ENCODE measurements around the gene ARHGAP11A. TPM values are rescaled to one million over a fixed set of nuclear protein-coding genes. Genes with fewer than 3 reads are reported as not detected.
"Not testable (repeated sequence)": the region's sequence is repeated elsewhere in the genome, so short reads cannot be mapped to it uniquely, and the experiment has no call there.

Gene ARHGAP11A
- 1.1 and 1.2 TPM in 2 replicates for total RNA-seq

GRCh38 chr15:32615051-32615870 lies at the start of gene ARHGAP11A:
Gene ARHGAP11A, plus strand, starts transcription at chr15:32615504. Its CDS starts 708 bp downstream, at chr15:32616212.
- H3K4me3 ChIP-seq (ENCODE audit: low read depth, low read length), result peak within 1 kb of the TSS; percentile 61
- peak; percentile 81 for DNase-seq (ENCODE audit: low read depth)
- FAIRE-seq; H3K36me3 ChIP-seq (ENCODE audit: control insufficient read depth, insufficient read depth, low read length); H3K27me3 ChIP-seq (ENCODE audit: control insufficient read depth, insufficient read depth, low read length): not testable (repeated sequence)

GRCh38 chr15:32568988-32569387 lies 46.3 kb upstream of the ARHGAP11A start:
- DNase-seq (ENCODE audit: low read depth); H3K27me3 ChIP-seq (ENCODE audit: control insufficient read depth, insufficient read depth, low read length); FAIRE-seq; H3K4me3 ChIP-seq (ENCODE audit: low read depth, low read length); H3K36me3 ChIP-seq (ENCODE audit: control insufficient read depth, insufficient read depth, low read length): not testable (repeated sequence)

- not testable (repeated sequence) for H3K36me3 ChIP-seq (ENCODE audit: control insufficient read depth, insufficient read depth, low read length); H3K4me3 ChIP-seq (ENCODE audit: low read depth, low read length); FAIRE-seq; DNase-seq (ENCODE audit: low read depth); H3K27me3 ChIP-seq (ENCODE audit: control insufficient read depth, insufficient read depth, low read length)
Measured at GRCh38 chr15:32578482-32578881, 36.8 kb upstream of the ARHGAP11A start.

GRCh38 chr15:32585844-32586243 lies 29.5 kb upstream of the ARHGAP11A start:
- peak; percentile 57 for DNase-seq (ENCODE audit: low read depth)
- not testable (repeated sequence) for H3K36me3 ChIP-seq (ENCODE audit: control insufficient read depth, insufficient read depth, low read length); H3K4me3 ChIP-seq (ENCODE audit: low read depth, low read length); FAIRE-seq; H3K27me3 ChIP-seq (ENCODE audit: control insufficient read depth, insufficient read depth, low read length)

GRCh38 chr15:32593151-32593550 lies 22.2 kb upstream of the ARHGAP11A start, which contains the start of gene GOLGA8N:
Gene GOLGA8N, plus strand, starts transcription at chr15:32593456.
- not testable (repeated sequence) for FAIRE-seq; H3K4me3 ChIP-seq (ENCODE audit: low read depth, low read length)

GRCh38 chr15:32609518-32609917 lies 5.8 kb upstream of the ARHGAP11A start:
- FAIRE-seq; H3K4me3 ChIP-seq (ENCODE audit: low read depth, low read length); H3K36me3 ChIP-seq (ENCODE audit: control insufficient read depth, insufficient read depth, low read length); H3K27me3 ChIP-seq (ENCODE audit: control insufficient read depth, insufficient read depth, low read length): not testable (repeated sequence)
- DNase-seq (ENCODE audit: low read depth), result peak; percentile 37

More at GRCh38 chr15:32593151-32593550, 22.2 kb upstream of the ARHGAP11A start, which contains the start of gene GOLGA8N:
- H3K27me3 ChIP-seq (ENCODE audit: control insufficient read depth, insufficient read depth, low read length); H3K36me3 ChIP-seq (ENCODE audit: control insufficient read depth, insufficient read depth, low read length); DNase-seq (ENCODE audit: low read depth): not testable (repeated sequence)

GRCh38 chr15:32610719-32611118 lies 4.6 kb upstream of the ARHGAP11A start:
- FAIRE-seq; H3K4me3 ChIP-seq (ENCODE audit: low read depth, low read length); H3K27me3 ChIP-seq (ENCODE audit: control insufficient read depth, insufficient read depth, low read length); H3K36me3 ChIP-seq (ENCODE audit: control insufficient read depth, insufficient read depth, low read length): not testable (repeated sequence)
- DNase-seq (ENCODE audit: low read depth), result peak; percentile 48

GRCh38 chr15:32614712-32615050 lies 623 bp upstream of the ARHGAP11A start:
- not testable (repeated sequence) for FAIRE-seq; DNase-seq (ENCODE audit: low read depth); H3K36me3 ChIP-seq (ENCODE audit: control insufficient read depth, insufficient read depth, low read length); H3K27me3 ChIP-seq (ENCODE audit: control insufficient read depth, insufficient read depth, low read length)
- H3K4me3 ChIP-seq (ENCODE audit: low read depth, low read length), result peak overlapping the region; percentile 61

GRCh38 chr15:32615871-32616426 lies 645 bp downstream of the ARHGAP11A start:
- H3K4me3 ChIP-seq (ENCODE audit: low read depth, low read length), result peak overlapping the region; percentile 61
- not testable (repeated sequence) for FAIRE-seq; H3K27me3 ChIP-seq (ENCODE audit: control insufficient read depth, insufficient read depth, low read length); DNase-seq (ENCODE audit: low read depth); H3K36me3 ChIP-seq (ENCODE audit: control insufficient read depth, insufficient read depth, low read length)

- H3K4me3 ChIP-seq (ENCODE audit: low read depth, low read length), result no peak overlapping the region
- peaks cover 4% of the 10 kb centered on the region for H3K36me3 ChIP-seq (ENCODE audit: control insufficient read depth, insufficient read depth, low read length)
- no peak for DNase-seq (ENCODE audit: low read depth)
- no peaks in the 10 kb centered on the region for H3K27me3 ChIP-seq (ENCODE audit: control insufficient read depth, insufficient read depth, low read length)
- FAIRE-seq, result no peak
- no peak for TF ChIP-seq CTCF (IDR thresholded peaks at IDR 0.05; ENCODE audit: insufficient read depth, low read length, severe bottlenecking)
Measured at GRCh38 chr15:32636410-32636809, 21.1 kb downstream of the ARHGAP11A start.
